A673 (cell line): Measurements from ENCODE around the gene NFIB. TPM values are rescaled to one million over a fixed set of nuclear protein-coding genes. Genes with fewer than 3 reads are reported as not detected.

Experiments used
- BruUV-seq: library from RNA; stranded (reverse); fragments of 400-500 nt; replicated peaks from 2 replicates; lab custom pipeline; 2021; lab: Mats Ljungman, UMichigan
- CTCF ChIA-PET: fragments of 300-600 bp; sonication (Branson Sonifier 250); formaldehyde crosslinking; loops from one replicate; lab custom pipeline; 2022; ENCODE audit warnings: antibody characterized with exemption; lab: Charles Lee
- POLR2A ChIA-PET: fragments of 300-600 bp; sonication (Branson Sonifier 250); formaldehyde crosslinking; loops from one replicate; lab custom pipeline; 2022; ENCODE audit warnings: antibody characterized with exemption; ENCODE audit not compliant: low non-redundant PET; lab: Charles Lee
- DNase-seq: peaks from one replicate; pipeline ENCODE4 v3.0.0-alpha.2; 2015; ENCODE audit warnings: low spot score
- H3K27ac ChIP-seq: fragments of 200-600 bp; sonication (generic); 2 replicates; pipeline ENCODE4 v1.5.1; 2016; ENCODE audit warnings: mixed run types, low read depth, mild to moderate bottlenecking, mixed read lengths, antibody characterized with exemption, low read length; ENCODE audit not compliant: poor library complexity, severe bottlenecking
- H3K27me3 ChIP-seq: fragments of 200-600 bp; sonication (generic); replicated peaks from 2 replicates; pipeline ENCODE4 v1.6.1; 2017; ENCODE audit warnings: mixed run types, low read depth, mild to moderate bottlenecking, mixed read lengths, antibody characterized with exemption, low read length; ENCODE audit not compliant: insufficient read depth, poor library complexity
- H3K36me3 ChIP-seq: fragments of 200-600 bp; sonication (generic); 2 replicates; pipeline ENCODE4 v1.6.1; 2016; ENCODE audit warnings: mixed run types, mild to moderate bottlenecking, mixed read lengths, antibody characterized with exemption, low read length; ENCODE audit not compliant: insufficient read depth, poor library complexity, severe bottlenecking
- H3K4me1 ChIP-seq: fragments of 200-600 bp; sonication (generic); 2 replicates; pipeline ENCODE4 v1.6.1; 2017; ENCODE audit warnings: mixed run types, mild to moderate bottlenecking, mixed read lengths, antibody characterized with exemption, low read length; ENCODE audit not compliant: insufficient read depth, poor library complexity, severe bottlenecking
- H3K4me3 ChIP-seq: fragments of 200-600 bp; sonication (generic); 2 replicates; pipeline ENCODE4 v1.5.1; 2016; ENCODE audit warnings: low read depth, mixed run types, mild to moderate bottlenecking, mixed read lengths, low read length; ENCODE audit not compliant: poor library complexity, severe bottlenecking
- H3K9me3 ChIP-seq: fragments of 200-600 bp; sonication (generic); 2 replicates; pipeline ENCODE4 v1.6.1; 2016; ENCODE audit warnings: mixed run types, low read depth, mild to moderate bottlenecking, mixed read lengths, antibody characterized with exemption, low read length; ENCODE audit not compliant: poor library complexity, severe bottlenecking
- EZH2 ChIP-seq: fragments of 200-600 bp; sonication (generic); IDR thresholded peaks from 2 replicates; pipeline ENCODE4 v1.6.1; 2017; ENCODE audit warnings: borderline replicate concordance, low read depth, mild to moderate bottlenecking, mixed read lengths, antibody characterized with exemption, low read length; ENCODE audit not compliant: poor library complexity, severe bottlenecking
- intact Hi-C: fragments of 100-400 bp; cut with micrococcal nuclease; formaldehyde crosslinking; loops from one replicate; pipeline ENCODE4 v1.10.0; 2022; ENCODE audit not compliant: unreplicated experiment
- total RNA-seq: library from RNA; stranded (reverse); gene quantifications from 2 replicates; pipeline ENCODE4 v1.2.3, GENCODE V29; 2021
- TF ChIP-seq, protein P1 (sequence below): fragments of 300-800, 200-600 bp; sonication (generic); conservative IDR thresholded peaks from 2 replicates; pipeline ENCODE4 v1.5.1; 2017; ENCODE audit warnings: low read depth, mild to moderate bottlenecking, antibody characterized with exemption, low read length, moderate library complexity, mixed read lengths

NFIB gene
- total RNA-seq, 1 experiment from 2014 or later: 41.2 TPM

- ChIA-PET POLR2A (no interaction called here), CTCF (no interaction called here)
- H3K36me3 ChIP-seq: no peaks in the 10 kb centered on the region
- no peaks in the 10 kb centered on the region for H3K27me3 ChIP-seq
- H3K9me3 ChIP-seq: no peaks in the 10 kb centered on the region
- intact Hi-C loops: no loop called here
- H3K4me3 ChIP-seq: no peak overlapping the region
- TF ChIP-seq EZH2: no peak
- TF ChIP-seq, protein P1, sequence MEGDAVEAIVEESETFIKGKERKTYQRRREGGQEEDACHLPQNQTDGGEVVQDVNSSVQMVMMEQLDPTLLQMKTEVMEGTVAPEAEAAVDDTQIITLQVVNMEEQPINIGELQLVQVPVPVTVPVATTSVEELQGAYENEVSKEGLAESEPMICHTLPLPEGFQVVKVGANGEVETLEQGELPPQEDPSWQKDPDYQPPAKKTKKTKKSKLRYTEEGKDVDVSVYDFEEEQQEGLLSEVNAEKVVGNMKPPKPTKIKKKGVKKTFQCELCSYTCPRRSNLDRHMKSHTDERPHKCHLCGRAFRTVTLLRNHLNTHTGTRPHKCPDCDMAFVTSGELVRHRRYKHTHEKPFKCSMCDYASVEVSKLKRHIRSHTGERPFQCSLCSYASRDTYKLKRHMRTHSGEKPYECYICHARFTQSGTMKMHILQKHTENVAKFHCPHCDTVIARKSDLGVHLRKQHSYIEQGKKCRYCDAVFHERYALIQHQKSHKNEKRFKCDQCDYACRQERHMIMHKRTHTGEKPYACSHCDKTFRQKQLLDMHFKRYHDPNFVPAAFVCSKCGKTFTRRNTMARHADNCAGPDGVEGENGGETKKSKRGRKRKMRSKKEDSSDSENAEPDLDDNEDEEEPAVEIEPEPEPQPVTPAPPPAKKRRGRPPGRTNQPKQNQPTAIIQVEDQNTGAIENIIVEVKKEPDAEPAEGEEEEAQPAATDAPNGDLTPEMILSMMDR: no peak
- BruUV-seq: no TSS peak
- H3K4me1 ChIP-seq: peaks cover 21% of the 10 kb centered on the region
- no peak overlapping the region for H3K27ac ChIP-seq
- DNase-seq: no peak
These were observed 173.7 kb downstream of the NFIB start for GRCh38 chr9:14140096-14140697.

GRCh38 chr9:14139287-14139686, 174.7 kb downstream of the NFIB start:
- Histone ChIP-seq H3K36me3 (no peaks in the 10 kb centered on the region), H3K4me1 (peaks cover 21% of the 10 kb centered on the region), H3K9me3 (no peaks in the 10 kb centered on the region), H3K27ac (no peak overlapping the region), H3K4me3 (no peak overlapping the region), H3K27me3 (no peaks in the 10 kb centered on the region)
- no TSS peak for BruUV-seq
- intact Hi-C loops: no loop called here
- no peak for DNase-seq
- POLR2A ChIA-PET: no interaction called here
- CTCF ChIA-PET: no interaction called here
- TF ChIP-seq, protein P1: no peak
- TF ChIP-seq EZH2: no peak

- peaks cover 21% of the 10 kb centered on the region for H3K4me1 ChIP-seq
- no peak overlapping the region for H3K4me3 ChIP-seq
- BruUV-seq: no TSS peak
- H3K27me3 ChIP-seq: no peaks in the 10 kb centered on the region
- no peak overlapping the region for H3K27ac ChIP-seq
- no peak for TF ChIP-seq EZH2
- TF ChIP-seq, protein P1: no peak
- DNase-seq: peak; percentile 4
- no peaks in the 10 kb centered on the region for H3K36me3 ChIP-seq
- no peaks in the 10 kb centered on the region for H3K9me3 ChIP-seq
- intact Hi-C loops: no loop called here
- CTCF ChIA-PET: interaction anchor here (0.6 kb wide), 1 partner anchor 265 kb away, joined by 4 read pairs; no protein-coding TSS in a partner anchor
- POLR2A ChIA-PET: no interaction called here
These were observed 177.1 kb downstream of the NFIB start for GRCh38 chr9:14136646-14137370.
